DND-41 (cell line): Measurements from ENCODE around the gene SIRPB2.

Source experiments
- ATAC-seq: fragments of 200-7000 bp; cut with Tn5 transposase; 3 replicates; pipeline ENCODE4 v1.9.1; 2021; ENCODE audit warnings: low read depth; ENCODE audit not compliant: insufficient read depth
- DNase-seq: peaks from one replicate; pipeline ENCODE4 v3.0.0-alpha.2; 2020
- H2AFZ ChIP-seq: 2 replicates; pipeline ENCODE4 v1.6.0; 2012; ENCODE audit warnings: low read depth, low read length
- H3K27ac ChIP-seq: 2 replicates; pipeline ENCODE4 v1.5.1; 2012; ENCODE audit warnings: low read length, inconsistent platforms
- H3K27me3 ChIP-seq: fragments of 200-600 bp; sonication (generic); 2 replicates; pipeline ENCODE4 v1.6.0; 2012; ENCODE audit warnings: low read length, mild to moderate bottlenecking, inconsistent platforms; ENCODE audit not compliant: insufficient read depth, poor library complexity
- H3K36me3 ChIP-seq: 2 replicates; pipeline ENCODE4 v1.5.1; 2012; ENCODE audit warnings: low read length, inconsistent platforms; ENCODE audit not compliant: insufficient read depth
- H3K4me1 ChIP-seq: 2 replicates; pipeline ENCODE4 v1.5.1; 2012; ENCODE audit warnings: mild to moderate bottlenecking, low read length; ENCODE audit not compliant: insufficient read depth
- H3K4me2 ChIP-seq: 2 replicates; pipeline ENCODE4 v1.6.0; 2012; ENCODE audit warnings: mild to moderate bottlenecking, moderate library complexity, low read length, inconsistent platforms; ENCODE audit not compliant: insufficient read depth
- H3K4me3 ChIP-seq, 2 experiments: fragments of 200-600 bp in 1 of 2; shearing (Covaris generic) in 1 of 2; 2 replicates each; pipeline ENCODE4 v1.5.1; 2012 to 2016; ENCODE audit warnings: inconsistent platforms in 2 of 2, low read length in 2 of 2, mild to moderate bottlenecking in 2 of 2, low read depth in 1 of 2, moderate library complexity in 1 of 2
- H3K79me2 ChIP-seq: 2 replicates; pipeline ENCODE4 v1.6.0; 2012; ENCODE audit warnings: low read length, inconsistent platforms; ENCODE audit not compliant: insufficient read depth
- H3K9ac ChIP-seq: 2 replicates; pipeline ENCODE4 v1.6.0; 2012; ENCODE audit warnings: low read depth, mild to moderate bottlenecking, inconsistent platforms, low read length, moderate library complexity
- H3K9me3 ChIP-seq: 2 replicates; pipeline ENCODE4 v1.5.1; 2012; ENCODE audit warnings: low read length, moderate library complexity, mild to moderate bottlenecking, inconsistent platforms; ENCODE audit not compliant: insufficient read depth, severe bottlenecking
- H4K20me1 ChIP-seq: 2 replicates; pipeline ENCODE4 v1.6.0; 2012; ENCODE audit warnings: low read length; ENCODE audit not compliant: insufficient read depth
- CTCF ChIP-seq: IDR thresholded peaks from 2 replicates; pipeline ENCODE4 v1.5.1; 2012; ENCODE audit warnings: borderline replicate concordance, low read length, moderate library complexity, mild to moderate bottlenecking; ENCODE audit not compliant: poor library complexity, severe bottlenecking; ENCODE audit errors: extremely low read depth
- EZH2 ChIP-seq: IDR thresholded peaks from 3 replicates; pipeline ENCODE4 v1.6.1; 2012; ENCODE audit warnings: borderline replicate concordance, low read depth, mild to moderate bottlenecking, moderate library complexity, low read length, inconsistent platforms; ENCODE audit not compliant: severe bottlenecking

The SIRPB2 gene

GRCh38 chr20:1469925-1470571 lies 21.2 kb downstream of the SIRPB2 start:
- no peak overlapping the region for H3K4me2 ChIP-seq
- no peaks in the 10 kb centered on the region for H3K9me3 ChIP-seq
- peaks cover 6% of the 10 kb centered on the region for H3K36me3 ChIP-seq
- no peak for ATAC-seq
- no peaks in the 10 kb centered on the region for H3K27me3 ChIP-seq
- TF ChIP-seq CTCF (peak; percentile 73), EZH2 (no peak)
- no peak overlapping the region for H2AFZ ChIP-seq
- H4K20me1 ChIP-seq: peaks cover 14% of the 10 kb centered on the region
- H3K4me1 ChIP-seq: peaks cover 16% of the 10 kb centered on the region
- H3K79me2 ChIP-seq: peaks cover 15% of the 10 kb centered on the region
- no peak overlapping the region for H3K4me3 ChIP-seq
- H3K9ac ChIP-seq: no peak overlapping the region
- DNase-seq: peak; percentile 39
- H3K27ac ChIP-seq: no peak overlapping the region

- no peaks in the 10 kb centered on the region for H3K27me3 ChIP-seq
- TF ChIP-seq CTCF (no peak), EZH2 (no peak)
- no peak for DNase-seq
- peaks cover 22% of the 10 kb centered on the region for H3K4me1 ChIP-seq
- H3K4me3 ChIP-seq: no peak overlapping the region
- no peak overlapping the region for H3K9ac ChIP-seq
- H4K20me1 ChIP-seq: peaks cover 20% of the 10 kb centered on the region
- H3K4me2 ChIP-seq: no peak overlapping the region
- no peak overlapping the region for H3K27ac ChIP-seq
- no peaks in the 10 kb centered on the region for H3K9me3 ChIP-seq
- H3K79me2 ChIP-seq: peaks cover 21% of the 10 kb centered on the region
- H2AFZ ChIP-seq: no peak overlapping the region
- ATAC-seq: no peak
- H3K36me3 ChIP-seq: peaks cover 10% of the 10 kb centered on the region
These were observed 21.8 kb downstream of the SIRPB2 start for GRCh38 chr20:1469306-1469905.

GRCh38 chr20:1468117-1468624 lies 23.0 kb downstream of the SIRPB2 start:
- no peak overlapping the region for H3K4me2 ChIP-seq
- H3K79me2 ChIP-seq: peaks cover 33% of the 10 kb centered on the region
- no peak overlapping the region for H3K9ac ChIP-seq
- peaks cover 31% of the 10 kb centered on the region for H4K20me1 ChIP-seq
- TF ChIP-seq EZH2: no peak
- TF ChIP-seq CTCF: no peak
- peaks cover 32% of the 10 kb centered on the region for H3K4me1 ChIP-seq
- H3K27me3 ChIP-seq: no peaks in the 10 kb centered on the region
- H3K4me3 ChIP-seq: no peak overlapping the region
- ATAC-seq (no peak), DNase-seq (no peak)
- peaks cover 23% of the 10 kb centered on the region for H3K36me3 ChIP-seq
- H2AFZ ChIP-seq: peak overlapping the region; percentile 55; the same call in 1 of the 2 replicates
- no peak overlapping the region for H3K27ac ChIP-seq
- H3K9me3 ChIP-seq: no peaks in the 10 kb centered on the region
